ENCODE data around the gene RUBCNL.

DNA sequence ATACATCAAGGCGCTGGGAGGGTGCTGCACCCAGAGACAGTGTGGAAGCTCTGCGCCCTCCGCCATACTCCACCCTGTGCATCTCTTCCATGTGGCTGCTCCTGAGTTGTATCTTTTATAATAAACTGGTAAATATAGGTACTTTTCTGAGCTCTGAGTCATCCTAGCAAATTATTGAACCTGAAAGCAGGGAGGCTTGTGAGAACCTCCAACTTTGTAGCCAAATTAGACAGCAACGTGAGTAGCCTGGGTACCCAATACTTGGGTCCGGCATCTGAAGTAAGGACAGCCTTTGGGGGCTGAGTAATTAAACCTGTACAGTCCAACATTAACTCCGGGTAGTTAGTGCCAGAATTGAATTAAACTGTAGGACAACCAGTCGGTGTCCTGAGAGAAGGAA, 57.4 kb downstream of the RUBCNL start:
- TF ChIP-seq YY1 (IDR thresholded peaks at IDR 0.05; ENCODE audit: insufficient read depth, insufficient read length) (no peak), ZNF274 (IDR thresholded peaks at IDR 0.05; ENCODE audit: low read depth, low read length) (no peak)

Measured in NT2/D1 (cell line).